Breast epithelium (tissue), 3 donors: ENCODE data around the gene DYNLRB1.

Experiments
- CTCF ChIP-seq, 3 donors: fragments of 450-650 bp; IDR thresholded peaks; one replicate each; pipeline ENCODE4 v1.5.1; 2016 to 2017; ENCODE audit warnings: antibody characterized with exemption in 3 of 3, mild to moderate bottlenecking in 3 of 3, moderate library complexity in 3 of 3
- POLR2A ChIP-seq: fragments of 450-650 bp; IDR thresholded peaks from one replicate; pipeline ENCODE4 v1.6.1; 2016; ENCODE audit warnings: antibody characterized with exemption, mild to moderate bottlenecking, moderate library complexity
- POLR2AphosphoS5 ChIP-seq, 3 donors: sonication (generic); formaldehyde crosslinking; IDR thresholded peaks; one replicate each; pipeline ENCODE4 v1.6.1; 2017; ENCODE audit warnings: antibody characterized with exemption in 3 of 3

GRCh38 chr20:34575756-34576155 is 59.5 kb downstream of the DYNLRB1 start:
- TF ChIP-seq CTCF (IDR thresholded peaks at IDR 0.05) (no peak), POLR2A (no peak), POLR2AphosphoS5 (IDR thresholded peaks at IDR 0.05) (no peak)
